SK-N-MC (cell line): Measurements from ENCODE around the gene RESF1.

Source experiments
- EZH2 ChIP-seq: fragments of 200-600 bp; sonication (generic); IDR thresholded peaks from one replicate; pipeline ENCODE4 v1.6.1; 2017; ENCODE audit warnings: antibody characterized with exemption
- POLR2AphosphoS5 ChIP-seq: IDR thresholded peaks from 2 replicates; pipeline ENCODE4 v1.6.1; 2012; ENCODE audit warnings: mild to moderate bottlenecking, low read depth, low read length, borderline replicate concordance

DNA sequence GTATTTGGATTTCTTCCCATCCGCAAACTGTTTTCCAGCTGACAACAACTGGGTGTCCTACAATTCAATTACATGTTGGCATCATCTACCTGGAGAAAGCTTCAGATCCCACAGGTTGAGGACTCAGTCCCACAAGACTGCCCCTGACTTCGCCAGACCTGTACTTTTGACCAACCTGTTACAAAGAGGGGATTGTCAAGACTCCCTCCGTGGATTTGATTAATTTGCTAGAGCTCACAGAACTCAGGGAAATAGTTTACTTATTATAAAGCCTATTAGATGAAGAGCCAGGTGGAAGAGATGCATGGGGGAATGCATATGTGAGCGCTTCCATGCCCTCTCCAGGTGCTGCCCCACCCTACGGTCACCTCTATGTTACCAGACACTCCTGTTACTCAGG is 14.6 kb downstream of the RESF1 start:
- TF ChIP-seq EZH2 (no peak), POLR2AphosphoS5 (no peak)
